Breast epithelium (tissue), 3 donors: ENCODE measurements around the gene UBE4A.

Experiments used
- POLR2A ChIP-seq: fragments of 450-650 bp; IDR thresholded peaks from one replicate; pipeline ENCODE4 v1.6.1; 2016; ENCODE audit warnings: antibody characterized with exemption, mild to moderate bottlenecking, moderate library complexity
- POLR2AphosphoS5 ChIP-seq, 3 donors: sonication (generic); formaldehyde crosslinking; IDR thresholded peaks; one replicate each; pipeline ENCODE4 v1.6.1; 2017; ENCODE audit warnings: antibody characterized with exemption in 3 of 3
- TF ChIP-seq, protein P1 (sequence below), 3 donors: fragments of 450-650 bp; IDR thresholded peaks; one replicate each; pipeline ENCODE4 v1.5.1; 2016 to 2017; ENCODE audit warnings: antibody characterized with exemption in 3 of 3, mild to moderate bottlenecking in 3 of 3, moderate library complexity in 3 of 3

DNA sequence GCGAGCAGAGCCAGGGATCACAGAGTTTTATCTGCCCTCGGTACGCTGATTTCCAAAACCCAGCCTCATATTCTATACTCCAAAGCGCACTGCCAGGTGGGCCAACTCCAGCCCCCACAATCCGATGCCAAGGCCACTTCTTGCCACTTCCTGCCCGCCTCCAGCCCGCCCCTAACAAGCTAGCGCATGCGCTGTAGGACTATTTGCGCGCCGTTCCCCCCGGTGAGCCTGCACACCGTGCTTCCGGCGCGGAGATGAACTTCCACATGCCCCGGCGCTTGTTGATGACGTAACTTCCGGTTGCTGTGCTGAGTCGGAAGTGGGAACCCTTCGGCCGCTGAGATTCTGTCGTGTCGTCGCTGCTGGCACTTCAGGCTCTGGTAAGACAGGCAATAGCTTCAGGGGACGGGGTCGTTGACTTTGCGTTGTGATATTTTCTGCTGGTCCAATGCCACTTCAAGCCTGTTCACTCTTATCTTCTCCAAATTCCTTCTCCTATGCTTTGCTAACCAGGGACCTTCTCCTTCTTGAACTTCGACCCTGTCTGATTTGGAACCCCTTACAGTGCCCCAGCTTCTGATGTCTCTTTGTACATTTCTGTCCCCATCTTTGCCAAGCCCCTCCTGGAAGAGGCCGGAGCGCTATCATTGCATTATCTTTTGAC, at the start of gene UBE4A:
- peak; percentile 17 for TF ChIP-seq POLR2A
- peak; percentile 92 to 97 (median 96) for TF ChIP-seq POLR2AphosphoS5 (IDR thresholded peaks at IDR 0.05)
- TF ChIP-seq, protein P1, sequence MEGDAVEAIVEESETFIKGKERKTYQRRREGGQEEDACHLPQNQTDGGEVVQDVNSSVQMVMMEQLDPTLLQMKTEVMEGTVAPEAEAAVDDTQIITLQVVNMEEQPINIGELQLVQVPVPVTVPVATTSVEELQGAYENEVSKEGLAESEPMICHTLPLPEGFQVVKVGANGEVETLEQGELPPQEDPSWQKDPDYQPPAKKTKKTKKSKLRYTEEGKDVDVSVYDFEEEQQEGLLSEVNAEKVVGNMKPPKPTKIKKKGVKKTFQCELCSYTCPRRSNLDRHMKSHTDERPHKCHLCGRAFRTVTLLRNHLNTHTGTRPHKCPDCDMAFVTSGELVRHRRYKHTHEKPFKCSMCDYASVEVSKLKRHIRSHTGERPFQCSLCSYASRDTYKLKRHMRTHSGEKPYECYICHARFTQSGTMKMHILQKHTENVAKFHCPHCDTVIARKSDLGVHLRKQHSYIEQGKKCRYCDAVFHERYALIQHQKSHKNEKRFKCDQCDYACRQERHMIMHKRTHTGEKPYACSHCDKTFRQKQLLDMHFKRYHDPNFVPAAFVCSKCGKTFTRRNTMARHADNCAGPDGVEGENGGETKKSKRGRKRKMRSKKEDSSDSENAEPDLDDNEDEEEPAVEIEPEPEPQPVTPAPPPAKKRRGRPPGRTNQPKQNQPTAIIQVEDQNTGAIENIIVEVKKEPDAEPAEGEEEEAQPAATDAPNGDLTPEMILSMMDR (IDR thresholded peaks at IDR 0.05) = no peak
